Mucosa of rectum (tissue), 2 donors: ENCODE measurements around the gene PCDHGA4.
"Not testable (repeated sequence)": the region's sequence is repeated elsewhere in the genome, so short reads cannot be mapped to it uniquely, and the experiment has no call there.

ENCODE experiments used
- H3K27ac ChIP-seq, 2 donors: one replicate each; pipeline ENCODE4 v1.7.0; 2013; ENCODE audit warnings: inconsistent platforms in 2 of 2, low read depth in 2 of 2, low read length in 2 of 2
- H3K27me3 ChIP-seq, 2 donors: one replicate each; pipeline ENCODE4 v1.7.0; 2013; ENCODE audit warnings: low read length in 2 of 2; ENCODE audit not compliant: control insufficient read depth in 2 of 2, insufficient read depth in 2 of 2
- H3K36me3 ChIP-seq, 2 donors: one replicate each; pipeline ENCODE4 v1.7.0; 2013; ENCODE audit warnings: low read length in 2 of 2; ENCODE audit not compliant: control insufficient read depth in 2 of 2, insufficient read depth in 2 of 2
- H3K4me1 ChIP-seq, 2 donors: one replicate each; pipeline ENCODE4 v1.7.0; 2013; ENCODE audit warnings: low read length in 2 of 2, mild to moderate bottlenecking in 1 of 2; ENCODE audit not compliant: control insufficient read depth in 2 of 2, insufficient read depth in 2 of 2
- H3K4me3 ChIP-seq, 2 donors: one replicate each; pipeline ENCODE4 v1.7.0; 2013; ENCODE audit warnings: low read length in 2 of 2
- H3K9ac ChIP-seq, 2 donors: one replicate each; pipeline ENCODE4 v1.7.0; 2013; ENCODE audit warnings: low read length in 2 of 2, low read depth in 1 of 2, mild to moderate bottlenecking in 1 of 2
- H3K9me3 ChIP-seq, 2 donors: one replicate each; pipeline ENCODE4 v1.7.0; 2013; ENCODE audit warnings: low read length in 2 of 2; ENCODE audit not compliant: control insufficient read depth in 2 of 2
- donor health status: healthy.
- donor health status: Normal muscosa, but diverticular disease.

The PCDHGA4 gene

GRCh38 chr5:141354900-141355469 is at the start of gene PCDHGA4:
TSS of gene PCDHGA4 (plus strand) at chr5:141355021. CDS start at chr5:141355108, 87 bp downstream.
- Histone ChIP-seq H3K9ac (no peak within 1 kb of the TSS), H3K27me3 (no peaks in the 10 kb centered on the region), H3K4me3 (peak within 1 kb of the TSS in 1 of 2 donors; percentile 8), H3K4me1 (no peaks in the 10 kb centered on the region), H3K27ac (no peak within 1 kb of the TSS), H3K9me3 (peaks cover 3 to 22% of the 10 kb centered on the region in 2 donors), H3K36me3 (no peaks in the 10 kb centered on the region)

GRCh38 chr5:141306630-141307029 is 48.2 kb upstream of the PCDHGA4 start:
- no peak overlapping the region for H3K9ac ChIP-seq
- no peaks in the 10 kb centered on the region for H3K27me3 ChIP-seq
- no peak overlapping the region for H3K27ac ChIP-seq
- peaks cover 35 to 42% of the 10 kb centered on the region in 2 donors for H3K9me3 ChIP-seq
- no peak overlapping the region for H3K4me3 ChIP-seq
- H3K36me3 ChIP-seq, result peaks cover 1 to 5% of the 10 kb centered on the region in 2 donors
- H3K4me1 ChIP-seq, result no peaks in the 10 kb centered on the region

- Histone ChIP-seq H3K27me3 (no peaks in the 10 kb centered on the region), H3K4me3 (no peak overlapping the region), H3K9me3 (peaks cover 45 to 50% of the 10 kb centered on the region in 2 donors), H3K4me1 (no peaks in the 10 kb centered on the region), H3K36me3 (peaks cover 12 to 22% of the 10 kb centered on the region in 2 donors), H3K9ac (no peak overlapping the region), H3K27ac (no peak overlapping the region)
Measured at GRCh38 chr5:141313711-141314110, 41.1 kb upstream of the PCDHGA4 start.

- not testable (repeated sequence) for H3K9ac ChIP-seq, H3K27ac ChIP-seq, H3K27me3 ChIP-seq, H3K4me1 ChIP-seq, H3K4me3 ChIP-seq
- peaks cover 50 to 57% of the 10 kb centered on the region in 2 donors for H3K9me3 ChIP-seq
- peaks cover 19 to 31% of the 10 kb centered on the region in 2 donors for H3K36me3 ChIP-seq
Measured at GRCh38 chr5:141316963-141317362, 37.9 kb upstream of the PCDHGA4 start.

- H3K4me3 ChIP-seq, result peak overlapping the region; percentile 93 to 97
- peaks cover 4 to 8% of the 10 kb centered on the region in 2 donors for H3K4me1 ChIP-seq
- H3K36me3 ChIP-seq, result peaks cover 19 to 31% of the 10 kb centered on the region in 2 donors
- peaks cover 43 to 51% of the 10 kb centered on the region in 2 donors for H3K9me3 ChIP-seq
- H3K27ac ChIP-seq, result no peak overlapping the region
- H3K27me3 ChIP-seq, result no peaks in the 10 kb centered on the region
- H3K9ac ChIP-seq, result no peak overlapping the region
Measured at GRCh38 chr5:141319202-141319601, 35.6 kb upstream of the PCDHGA4 start.

GRCh38 chr5:141319699-141320098 is 35.1 kb upstream of the PCDHGA4 start:
- H3K9ac ChIP-seq, result no peak overlapping the region
- peaks cover 19 to 31% of the 10 kb centered on the region in 2 donors for H3K36me3 ChIP-seq
- peaks cover 43 to 47% of the 10 kb centered on the region in 2 donors for H3K9me3 ChIP-seq
- H3K27ac ChIP-seq, result no peak overlapping the region
- peak overlapping the region; percentile 93 to 97 for H3K4me3 ChIP-seq
- peaks cover 4 to 8% of the 10 kb centered on the region in 2 donors for H3K4me1 ChIP-seq
- H3K27me3 ChIP-seq, result no peaks in the 10 kb centered on the region

GRCh38 chr5:141320225-141321169 is 34.3 kb upstream of the PCDHGA4 start, which contains the start of gene TAF7:
TSS of gene TAF7 (minus strand) at chr5:141320784. CDS start at chr5:141320044, 740 bp downstream.
- Histone ChIP-seq H3K9me3 (peaks cover 35 to 41% of the 10 kb centered on the region in 2 donors), H3K27me3 (no peaks in the 10 kb centered on the region), H3K4me1 (peaks cover 4 to 8% of the 10 kb centered on the region in 2 donors)

GRCh38 chr5:141322261-141322660 is 32.6 kb upstream of the PCDHGA4 start:
- peaks cover 4 to 8% of the 10 kb centered on the region in 2 donors for H3K4me1 ChIP-seq
- H3K27me3 ChIP-seq, result no peaks in the 10 kb centered on the region
- H3K27ac ChIP-seq, result no peak overlapping the region
- H3K36me3 ChIP-seq, result peaks cover 17 to 19% of the 10 kb centered on the region in 2 donors
- no peak overlapping the region for H3K4me3 ChIP-seq
- H3K9ac ChIP-seq, result no peak overlapping the region
- H3K9me3 ChIP-seq, result peaks cover 25 to 33% of the 10 kb centered on the region in 2 donors

More at GRCh38 chr5:141320225-141321169, 34.3 kb upstream of the PCDHGA4 start, which contains the start of gene TAF7:
- H3K36me3 ChIP-seq, result peaks cover 19 to 26% of the 10 kb centered on the region in 2 donors
- H3K9ac ChIP-seq, result peak within 1 kb of the TSS; percentile 81 to 95
- peak within 1 kb of the TSS; percentile 86 to 94 for H3K27ac ChIP-seq
- H3K4me3 ChIP-seq, result peak within 1 kb of the TSS; percentile 93 to 97

GRCh38 chr5:141326088-141326854 is 28.6 kb upstream of the PCDHGA4 start:
- H3K36me3 ChIP-seq, result no peaks in the 10 kb centered on the region
- H3K9ac ChIP-seq, result peak overlapping the region; percentile 36 to 48
- H3K9me3 ChIP-seq, result peaks cover 17% of the 10 kb centered on the region in 2 donors
- H3K27ac ChIP-seq, result no peak overlapping the region
- no peaks in the 10 kb centered on the region for H3K27me3 ChIP-seq
- peak overlapping the region; percentile 67 to 72 for H3K4me3 ChIP-seq
- no peaks in the 10 kb centered on the region for H3K4me1 ChIP-seq
